Stomach (tissue), 9 donors: ENCODE data around the gene ZNF229. TPM values are rescaled to one million over a fixed set of nuclear protein-coding genes. Genes with fewer than 3 reads are reported as not detected.

Experiments
- DNase-seq, 2 donors: peaks; one replicate each; pipeline versions ENCODE4 v3.0.0 to v3.0.0-alpha.2; 2013 to 2019
- H3K27ac ChIP-seq, 5 donors: fragments of 200-600 bp in 4 of 5; sonication (generic) in 4 of 5; one replicate each; pipeline ENCODE4 v1.5.1; 2013 to 2019; ENCODE audit warnings: mild to moderate bottlenecking in 1 of 5, moderate library complexity in 1 of 5
- H3K27me3 ChIP-seq, 3 donors: fragments of 200-600 bp; sonication (generic); one replicate each; pipeline ENCODE4 v1.5.1; 2017 to 2019; ENCODE audit warnings: mixed run types in 1 of 3
- H3K36me3 ChIP-seq, 4 donors: fragments of 200-600 bp; sonication (generic); 1 replicate in 3 of 4; 2 replicates in 1 of 4; pipeline ENCODE4 v1.5.1; 2016 to 2019
- H3K4me1 ChIP-seq, 4 donors: fragments of 200-600 bp; sonication (generic); one replicate each; pipeline ENCODE4 v1.5.1; 2016 to 2019
- H3K4me3 ChIP-seq, 4 donors: fragments of 200-600 bp; sonication (generic) in 3 of 4; one replicate each; pipeline ENCODE4 v1.5.1; 2016 to 2019; ENCODE audit warnings: mild to moderate bottlenecking in 1 of 4
- H3K9me3 ChIP-seq, 4 donors: fragments of 200-600 bp; sonication (generic); one replicate each; pipeline ENCODE4 v1.5.1; 2016 to 2019
- EP300 ChIP-seq: sonication (generic); formaldehyde crosslinking; IDR thresholded peaks from one replicate; pipeline ENCODE4 v1.6.1; 2017; ENCODE audit warnings: antibody characterized with exemption
- POLR2A ChIP-seq, 4 donors: fragments of 450-650 bp; IDR thresholded peaks; one replicate each; pipeline ENCODE4 v1.6.1; 2016; ENCODE audit warnings: antibody characterized with exemption in 4 of 4, control low read depth in 2 of 4, mild to moderate bottlenecking in 1 of 4, moderate library complexity in 1 of 4
- POLR2AphosphoS5 ChIP-seq, 3 donors: sonication (generic); formaldehyde crosslinking; IDR thresholded peaks; one replicate each; pipeline ENCODE4 v1.6.1; 2016; ENCODE audit warnings: antibody characterized with exemption in 3 of 3
- WGBS, 5 donors: extraction: QIAGEN DNeasy Blood & Tissue Kit in 3 of 5; methylation state at CpG; one replicate each; pipeline versions ENCODE4 v1.1.5 to v1.1.7; 2013 to 2018; 5-methylcytosine and 5-hydroxymethylcytosine counted together
- intact Hi-C: fragments of 100-400 bp; cut with DNase I; formaldehyde crosslinking; loops from one replicate; pipeline ENCODE4 v1.15.1; 2023; ENCODE audit warnings: low total_unique reads
- polyA plus RNA-seq, 3 donors: library from polyadenylated mRNA; stranded (reverse); fragments of 200-250 nt; gene quantifications; one replicate each; pipeline ENCODE4 v1.2.3, GENCODE V29; 2013
- total RNA-seq, 5 donors: library from RNA; depleted of rRNA; stranded (reverse); fragments of >200 nt; gene quantifications; one replicate each; pipeline versions ENCODE4 v1.1.0 to v1.2.3, GENCODE V29; 2014 to 2016
- TF ChIP-seq, protein P1 (sequence below), 7 experiments: fragments of 450-650 bp in 4 of 7; fragments of 200-600 bp in 3 of 7; sonication (generic) in 3 of 7; IDR thresholded peaks; one replicate each; pipeline ENCODE4 v1.5.1; 2016 to 2019; ENCODE audit warnings: antibody characterized with exemption in 7 of 7, control low read depth in 2 of 7, mild to moderate bottlenecking in 1 of 7
- donor health status: healthy with polysubstance abuse.
- donor health status: Bipolar disorder and iron deficiency.
- donor health status: healthy.

ZNF229 gene
- total and polyA plus RNA-seq, 8 donors: 0.44 to 12.6 (median 1.6) TPM; not detected in 2

DNA sequence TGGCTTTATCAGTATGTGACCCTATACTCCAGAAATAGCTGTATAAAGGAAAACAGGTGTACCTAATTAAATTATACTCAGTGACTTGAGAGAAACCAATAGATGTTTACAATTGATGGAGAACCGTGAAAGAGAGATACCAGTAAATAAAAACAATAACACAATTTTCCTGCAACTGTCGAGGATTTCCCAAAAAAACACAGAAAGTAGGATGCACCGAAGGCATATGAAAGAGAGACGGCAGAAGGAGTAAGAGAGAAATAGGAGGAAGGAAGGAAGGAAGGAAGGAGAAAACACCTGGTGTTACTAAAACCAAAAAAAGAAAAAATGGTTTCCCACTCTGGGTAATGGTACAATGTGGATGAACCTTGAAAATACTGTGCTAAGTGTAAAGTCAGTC, 6.8 kb upstream of the ZNF229 start:
- no peak for TF ChIP-seq EP300
- TF ChIP-seq POLR2AphosphoS5 (IDR thresholded peaks at IDR 0.05): no peak
- TF ChIP-seq, protein P1, sequence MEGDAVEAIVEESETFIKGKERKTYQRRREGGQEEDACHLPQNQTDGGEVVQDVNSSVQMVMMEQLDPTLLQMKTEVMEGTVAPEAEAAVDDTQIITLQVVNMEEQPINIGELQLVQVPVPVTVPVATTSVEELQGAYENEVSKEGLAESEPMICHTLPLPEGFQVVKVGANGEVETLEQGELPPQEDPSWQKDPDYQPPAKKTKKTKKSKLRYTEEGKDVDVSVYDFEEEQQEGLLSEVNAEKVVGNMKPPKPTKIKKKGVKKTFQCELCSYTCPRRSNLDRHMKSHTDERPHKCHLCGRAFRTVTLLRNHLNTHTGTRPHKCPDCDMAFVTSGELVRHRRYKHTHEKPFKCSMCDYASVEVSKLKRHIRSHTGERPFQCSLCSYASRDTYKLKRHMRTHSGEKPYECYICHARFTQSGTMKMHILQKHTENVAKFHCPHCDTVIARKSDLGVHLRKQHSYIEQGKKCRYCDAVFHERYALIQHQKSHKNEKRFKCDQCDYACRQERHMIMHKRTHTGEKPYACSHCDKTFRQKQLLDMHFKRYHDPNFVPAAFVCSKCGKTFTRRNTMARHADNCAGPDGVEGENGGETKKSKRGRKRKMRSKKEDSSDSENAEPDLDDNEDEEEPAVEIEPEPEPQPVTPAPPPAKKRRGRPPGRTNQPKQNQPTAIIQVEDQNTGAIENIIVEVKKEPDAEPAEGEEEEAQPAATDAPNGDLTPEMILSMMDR (IDR thresholded peaks at IDR 0.05): no peak
- no peak for TF ChIP-seq POLR2A (IDR thresholded peaks at IDR 0.05)
- H3K4me3 ChIP-seq: no peak overlapping the region
- H3K36me3 ChIP-seq: no peaks in the 10 kb centered on the region
- H3K27ac ChIP-seq: no peak overlapping the region
- no peaks in the 10 kb centered on the region for H3K4me1 ChIP-seq
- H3K27me3 ChIP-seq: peaks cover 0 to 5% (median 0%) of the 10 kb centered on the region in 3 donors
- peaks cover 8 to 96% (median 74%) of the 10 kb centered on the region in 4 donors for H3K9me3 ChIP-seq
- WGBS, 5 donors: 46 to 82% (median 73%) methylated on average over 4 of the region's 4 CpGs
- no peak for DNase-seq
- intact Hi-C loops: no loop called here

DNA sequence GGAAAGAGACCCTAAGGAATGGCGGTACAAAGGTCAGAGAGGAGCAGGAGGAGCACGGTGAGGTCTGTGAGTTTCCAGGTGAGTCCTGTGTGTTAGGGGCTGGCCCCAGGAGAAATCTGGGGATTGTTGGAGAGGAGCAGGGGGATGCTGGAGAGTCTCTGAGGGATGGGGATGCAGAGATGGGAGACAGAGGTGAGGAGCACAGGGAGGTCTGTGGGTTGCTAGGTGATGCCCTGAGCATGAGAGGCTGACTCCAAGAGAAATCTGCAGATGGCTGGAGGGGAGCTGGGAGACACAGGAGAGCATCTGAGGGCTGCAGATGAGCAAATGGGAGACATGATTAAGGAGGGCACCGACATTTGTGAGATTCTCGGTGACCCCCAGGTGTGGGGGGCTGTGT, 4.1 kb upstream of the ZNF229 start:
- intact Hi-C loops: no loop called here
- H3K36me3 ChIP-seq: no peaks in the 10 kb centered on the region
- TF ChIP-seq EP300 (no peak), POLR2A (IDR thresholded peaks at IDR 0.05) (no peak), POLR2AphosphoS5 (IDR thresholded peaks at IDR 0.05) (no peak)
- TF ChIP-seq, protein P1 (IDR thresholded peaks at IDR 0.05): no peak
- H3K4me1 ChIP-seq: peaks cover 0 to 15% (median 5%) of the 10 kb centered on the region in 4 donors
- no peak overlapping the region for H3K4me3 ChIP-seq
- 79 to 97% (median 90%) methylated on average over 4 of the region's 4 CpGs for WGBS, 5 donors
- peaks cover 8 to 94% (median 62%) of the 10 kb centered on the region in 4 donors for H3K9me3 ChIP-seq
- H3K27me3 ChIP-seq: peaks cover 0 to 5% (median 0%) of the 10 kb centered on the region in 3 donors
- DNase-seq: no peak
- H3K27ac ChIP-seq: no peak overlapping the region

- Histone ChIP-seq H3K4me1 (peaks cover 0 to 21% (median 6%) of the 10 kb centered on the region in 4 donors), H3K4me3 (no peak overlapping the region), H3K27me3 (peaks cover 0 to 5% (median 0%) of the 10 kb centered on the region in 3 donors), H3K9me3 (peaks cover 9 to 94% (median 60%) of the 10 kb centered on the region in 4 donors), H3K36me3 (peaks cover 0 to 3% (median 1%) of the 10 kb centered on the region in 4 donors), H3K27ac (no peak overlapping the region)
- DNase-seq: no peak
- 82 to 95% (median 93%) methylated on average over 17 to 18 of the region's 18 CpGs for WGBS, 5 donors
- TF ChIP-seq EP300 (no peak), POLR2AphosphoS5 (IDR thresholded peaks at IDR 0.05) (no peak), POLR2A (IDR thresholded peaks at IDR 0.05) (no peak)
- TF ChIP-seq, protein P1 (IDR thresholded peaks at IDR 0.05): no peak
- intact Hi-C loops: no loop called here
Measured at GRCh38 chr19:44451687-44452086, 3.4 kb upstream of the ZNF229 start.

DNA sequence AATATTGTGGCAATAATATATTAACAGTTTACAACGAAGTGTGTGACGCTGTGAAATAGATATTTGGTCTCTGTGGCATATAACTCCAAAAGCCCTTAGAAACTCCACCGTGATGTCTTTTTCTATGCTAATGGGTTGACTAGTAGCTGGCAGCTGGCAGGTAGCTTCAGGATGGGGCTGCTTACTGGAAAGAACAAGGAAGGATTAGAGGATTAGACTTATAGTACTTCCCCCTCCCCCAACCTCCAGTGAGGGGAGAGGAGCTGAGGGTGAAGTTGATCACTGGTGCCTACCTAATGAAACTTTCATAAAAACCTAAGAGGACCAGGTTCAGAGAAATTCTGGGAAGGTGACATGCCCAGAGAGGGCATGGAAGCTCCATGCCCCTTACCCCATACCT, 9.8 kb downstream of the ZNF229 start:
- TF ChIP-seq POLR2A (IDR thresholded peaks at IDR 0.05): no peak
- Histone ChIP-seq H3K27me3 (no peaks in the 10 kb centered on the region), H3K9me3 (peaks cover 22 to 98% (median 86%) of the 10 kb centered on the region in 4 donors), H3K36me3 (peaks cover 0 to 99% (median 63%) of the 10 kb centered on the region in 4 donors), H3K4me3 (no peak overlapping the region), H3K4me1 (no peaks in the 10 kb centered on the region), H3K27ac (no peak overlapping the region)
- intact Hi-C loops: no loop called here
- no peak for DNase-seq
- WGBS, 5 donors: 92 to 98% (median 95%) methylated on average over 3 of the region's 3 CpGs

GRCh38 chr19:44435441-44435840, 12.8 kb downstream of the ZNF229 start:
- TF ChIP-seq EP300 (no peak), POLR2AphosphoS5 (IDR thresholded peaks at IDR 0.05) (no peak), POLR2A (IDR thresholded peaks at IDR 0.05) (no peak)
- TF ChIP-seq, protein P1 (IDR thresholded peaks at IDR 0.05): no peak
- intact Hi-C loops: no loop called here
- H3K36me3 ChIP-seq: peaks cover 5 to 99% (median 61%) of the 10 kb centered on the region in 4 donors
- 55 to 77% (median 68%) methylated on average over 2 of the region's 2 CpGs for WGBS, 5 donors
- no peaks in the 10 kb centered on the region for H3K27me3 ChIP-seq
- DNase-seq: peak in 1 of 2 donors; percentile 16
- H3K27ac ChIP-seq: no peak overlapping the region
- H3K9me3 ChIP-seq: peaks cover 32 to 100% (median 88%) of the 10 kb centered on the region in 4 donors
- no peaks in the 10 kb centered on the region for H3K4me1 ChIP-seq
- H3K4me3 ChIP-seq: no peak overlapping the region
